ENCODE measurements around the gene TBCCD1. TPM values are rescaled to one million over a fixed set of nuclear protein-coding genes. Genes with fewer than 3 reads are reported as not detected.

Gene TBCCD1
- total RNA-seq, 2 experiments from 2014 or later = 7.6 to 8.1 TPM

- Mint-ChIP-seq H3K4me3 (no peak overlapping the region), H3K27me3 (no peaks in the 10 kb centered on the region), H3K27ac (peak overlapping the region; percentile 21), H3K36me3 (ENCODE audit: low read depth) (no peaks in the 10 kb centered on the region), H3K4me1 (ENCODE audit: low read depth) (peaks cover 66% of the 10 kb centered on the region), H3K9me3 (no peaks in the 10 kb centered on the region)
- DNase-seq = peak in 9 of 14 experiments; percentile 15 to 74 (median 27)
- ChIA-PET POLR2A (no interaction called here), CTCF (no interaction called here)
- Histone ChIP-seq H3K9me3 (ENCODE audit: control insufficient read depth in 1 of 2, insufficient read depth in 1 of 2, low read length in 2 of 2) (no peaks in the 10 kb centered on the region), H3K27ac (ENCODE audit: low read depth in 1 of 2, low read length in 2 of 2) (no peak overlapping the region), H3K36me3 (ENCODE audit: insufficient read depth, low read length) (no peaks in the 10 kb centered on the region), H3K4me3 (ENCODE audit: low read length) (no peak overlapping the region), H3K27me3 (ENCODE audit: control insufficient read depth in 1 of 2, insufficient read depth in 2 of 2, low read length in 2 of 2) (no peaks in the 10 kb centered on the region), H3K4me1 (ENCODE audit: insufficient read depth, low read length) (peaks cover 57% of the 10 kb centered on the region)
- TF ChIP-seq CTCF (IDR thresholded peaks at IDR 0.05) = no peak
- ATAC-seq (ENCODE audit: poor library complexity) = no peak
- intact Hi-C loops (cut with DNase I, micrococcal nuclease) = no loop called here
Observed at GRCh38 chr3:186515125-186515524, 52.0 kb downstream of the TBCCD1 start.

- intact Hi-C loops (cut with DNase I, micrococcal nuclease) = no loop called here
- DNase-seq (peak in 1 of 14 experiments; percentile 25), ATAC-seq (ENCODE audit: poor library complexity) (no peak)
- CTCF ChIA-PET = no interaction called here
- no peaks in the 10 kb centered on the region for H3K27me3 ChIP-seq (ENCODE audit: control insufficient read depth in 1 of 2, insufficient read depth in 2 of 2, low read length in 2 of 2)
- H3K4me1 Mint-ChIP-seq (ENCODE audit: low read depth) = peaks cover 63% of the 10 kb centered on the region
- no peak overlapping the region for H3K27ac ChIP-seq (ENCODE audit: low read depth in 1 of 2, low read length in 2 of 2)
- no peak overlapping the region for H3K4me3 ChIP-seq (ENCODE audit: low read length)
- H3K9me3 Mint-ChIP-seq = no peaks in the 10 kb centered on the region
- H3K36me3 Mint-ChIP-seq (ENCODE audit: low read depth) = no peaks in the 10 kb centered on the region
- peaks cover 52% of the 10 kb centered on the region for H3K4me1 ChIP-seq (ENCODE audit: insufficient read depth, low read length)
- no peaks in the 10 kb centered on the region for H3K27me3 Mint-ChIP-seq
- H3K4me3 Mint-ChIP-seq = no peak overlapping the region
- no peaks in the 10 kb centered on the region for H3K9me3 ChIP-seq (ENCODE audit: control insufficient read depth in 1 of 2, insufficient read depth in 1 of 2, low read length in 2 of 2)
- POLR2A ChIA-PET = no interaction called here
- H3K36me3 ChIP-seq (ENCODE audit: insufficient read depth, low read length) = no peaks in the 10 kb centered on the region
- peak overlapping the region; percentile 21 for H3K27ac Mint-ChIP-seq
- no peak for TF ChIP-seq CTCF (IDR thresholded peaks at IDR 0.05)
Observed at GRCh38 chr3:186514296-186515002, 52.7 kb downstream of the TBCCD1 start.

- H3K36me3 Mint-ChIP-seq (ENCODE audit: low read depth) = no peaks in the 10 kb centered on the region
- TF ChIP-seq CTCF (IDR thresholded peaks at IDR 0.05) = no peak
- H3K27ac Mint-ChIP-seq = no peak overlapping the region
- H3K36me3 ChIP-seq (ENCODE audit: insufficient read depth, low read length) = no peaks in the 10 kb centered on the region
- no peaks in the 10 kb centered on the region for H3K27me3 ChIP-seq (ENCODE audit: control insufficient read depth in 1 of 2, insufficient read depth in 2 of 2, low read length in 2 of 2)
- ATAC-seq (ENCODE audit: poor library complexity) (no peak), DNase-seq (no peak)
- intact Hi-C loops (cut with DNase I, micrococcal nuclease) = no loop called here
- H3K27me3 Mint-ChIP-seq = no peaks in the 10 kb centered on the region
- H3K4me1 Mint-ChIP-seq (ENCODE audit: low read depth) = peaks cover 52% of the 10 kb centered on the region
- H3K4me3 Mint-ChIP-seq = no peak overlapping the region
- no peaks in the 10 kb centered on the region for H3K9me3 Mint-ChIP-seq
- no peak overlapping the region for H3K4me3 ChIP-seq (ENCODE audit: low read length)
- ChIA-PET CTCF (no interaction called here), POLR2A (no interaction called here)
- H3K4me1 ChIP-seq (ENCODE audit: insufficient read depth, low read length) = peaks cover 43% of the 10 kb centered on the region
- no peaks in the 10 kb centered on the region for H3K9me3 ChIP-seq (ENCODE audit: control insufficient read depth in 1 of 2, insufficient read depth in 1 of 2, low read length in 2 of 2)
- H3K27ac ChIP-seq (ENCODE audit: low read depth in 1 of 2, low read length in 2 of 2) = no peak overlapping the region
Observed at GRCh38 chr3:186513386-186513785, 53.8 kb downstream of the TBCCD1 start.
